ENCODE results near the gene ALDH8A1. TPM values are rescaled to one million over a fixed set of nuclear protein-coding genes. Genes with fewer than 3 reads are reported as not detected.

Gene ALDH8A1
- total and polyA plus RNA-seq, 2 of the 8 experiments (the other 6 are each of a cell fraction or from before 2014, with no cell fraction given), result 0.08 to 0.28 TPM

DNA sequence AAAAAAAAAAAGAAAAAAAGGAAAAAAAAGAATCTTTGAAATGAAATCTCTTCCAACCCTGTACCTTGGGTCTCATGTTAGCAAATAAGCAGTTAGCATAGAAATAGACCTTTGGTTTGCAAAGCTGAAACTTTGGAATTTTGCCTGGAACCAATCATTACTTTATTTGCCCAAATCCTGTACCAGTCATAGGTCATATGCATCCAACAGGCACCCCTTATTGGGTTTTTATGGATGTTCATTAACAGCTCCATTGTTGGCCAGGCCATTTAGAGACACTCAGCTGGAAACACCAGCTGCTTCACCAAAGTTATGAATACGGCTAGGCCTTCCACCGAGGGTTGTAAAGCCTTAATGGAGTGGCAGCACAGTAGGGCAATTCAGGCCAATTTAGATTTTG is 53.0 kb downstream of the ALDH8A1 start:
- Histone ChIP-seq H3K23me2 (ENCODE audit: low read depth, low read length) (no peaks in the 10 kb centered on the region), H2BK5ac (ENCODE audit: low read depth, low read length) (no peak overlapping the region), H3K79me1 (ENCODE audit: low read depth, low read length) (no peaks in the 10 kb centered on the region), H2BK20ac (ENCODE audit: low read length) (no peak overlapping the region), H3K4ac (replicated peaks; ENCODE audit: insufficient read length, low read depth, low read length) (no peak overlapping the region), H4K91ac (replicated peaks; ENCODE audit: insufficient read length, low read length) (no peak overlapping the region), H4K5ac (ENCODE audit: insufficient read length, low read depth, low read length) (no peak overlapping the region), H2BK12ac (ENCODE audit: low read depth, low read length) (no peak overlapping the region), H3K14ac (ENCODE audit: insufficient read length) (no peak overlapping the region), H2AFZ (ENCODE audit: low read length) (no peak overlapping the region), H3K36me3 (ENCODE audit: control insufficient read depth in 2 of 4, insufficient read depth in 4 of 4, low read length in 3 of 4) (no peaks in the 10 kb centered on the region), H3K27me3 (replicated peaks in 1 of 4; ENCODE audit: control insufficient read depth in 3 of 4, extremely low read depth in 1 of 4, insufficient read depth in 3 of 4, low read length in 3 of 4) (no peaks in the 10 kb centered on the region), H3K23ac (ENCODE audit: insufficient read length) (no peak overlapping the region), H2AK5ac (ENCODE audit: low read depth, low read length) (no peak overlapping the region), H3K4me1 (replicated peaks in 1 of 4; ENCODE audit: control insufficient read depth in 3 of 4, insufficient read depth in 4 of 4, low read length in 3 of 4) (no peaks in the 10 kb centered on the region), H4K20me1 (replicated peaks in 1 of 2; ENCODE audit: control insufficient read depth in 1 of 2, insufficient read depth in 2 of 2, low read length in 2 of 2) (no peaks in the 10 kb centered on the region), H3K9me3 (ENCODE audit: insufficient read depth in 2 of 2, low read depth in 1 of 2, low read length in 1 of 2) (no peaks in the 10 kb centered on the region; a peak in 1 of 4 replicates), H3K79me2 (ENCODE audit: control insufficient read depth in 1 of 2, insufficient read depth in 2 of 2, low read length in 2 of 2) (no peaks in the 10 kb centered on the region), H3K4me2 (ENCODE audit: insufficient read depth in 1 of 2, low read depth in 2 of 2, low read length in 2 of 2) (no peak overlapping the region), H3K27ac (ENCODE audit: low read depth, low read length) (no peak overlapping the region), H2BK120ac (replicated peaks; ENCODE audit: low read depth, low read length) (no peak overlapping the region), H3K56ac (replicated peaks; ENCODE audit: insufficient read length, low read depth, low read length) (no peak overlapping the region), H3K9ac (replicated peaks in 1 of 4; ENCODE audit: extremely low read depth in 1 of 4, low read depth in 3 of 4, low read length in 3 of 4) (no peak overlapping the region), H2BK15ac (ENCODE audit: low read length) (no peak overlapping the region), H3K4me3 (ENCODE audit: extremely low read depth in 1 of 4, insufficient read depth in 2 of 4, low read depth in 3 of 4, low read length in 4 of 4) (no peak overlapping the region), H3K18ac (ENCODE audit: extremely low read depth, low read length) (no peak overlapping the region), H4K8ac (ENCODE audit: extremely low read depth, insufficient read depth, low read length) (no peak overlapping the region)
- DNase-seq (ENCODE audit: low read depth in 1 of 2, low spot score in 2 of 2), result no peak
- TF ChIP-seq, protein P1, sequence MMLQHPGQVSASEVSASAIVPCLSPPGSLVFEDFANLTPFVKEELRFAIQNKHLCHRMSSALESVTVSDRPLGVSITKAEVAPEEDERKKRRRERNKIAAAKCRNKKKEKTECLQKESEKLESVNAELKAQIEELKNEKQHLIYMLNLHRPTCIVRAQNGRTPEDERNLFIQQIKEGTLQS (IDR thresholded peaks at IDR 0.05; ENCODE audit: insufficient read depth, low read depth, low read length), result no peak
- TF ChIP-seq CBX5 (IDR thresholded peaks at IDR 0.05; ENCODE audit: low read depth, low read length), result no peak
- no peak for TF ChIP-seq SRF (IDR thresholded peaks at IDR 0.05; ENCODE audit: low read depth, low read length)
- TF ChIP-seq TBP (IDR thresholded peaks at IDR 0.05; ENCODE audit: low read depth, low read length), result no peak
- no peak for TF ChIP-seq MAFK (IDR thresholded peaks at IDR 0.05; ENCODE audit: low read depth, low read length)
- TF ChIP-seq, protein P2, sequence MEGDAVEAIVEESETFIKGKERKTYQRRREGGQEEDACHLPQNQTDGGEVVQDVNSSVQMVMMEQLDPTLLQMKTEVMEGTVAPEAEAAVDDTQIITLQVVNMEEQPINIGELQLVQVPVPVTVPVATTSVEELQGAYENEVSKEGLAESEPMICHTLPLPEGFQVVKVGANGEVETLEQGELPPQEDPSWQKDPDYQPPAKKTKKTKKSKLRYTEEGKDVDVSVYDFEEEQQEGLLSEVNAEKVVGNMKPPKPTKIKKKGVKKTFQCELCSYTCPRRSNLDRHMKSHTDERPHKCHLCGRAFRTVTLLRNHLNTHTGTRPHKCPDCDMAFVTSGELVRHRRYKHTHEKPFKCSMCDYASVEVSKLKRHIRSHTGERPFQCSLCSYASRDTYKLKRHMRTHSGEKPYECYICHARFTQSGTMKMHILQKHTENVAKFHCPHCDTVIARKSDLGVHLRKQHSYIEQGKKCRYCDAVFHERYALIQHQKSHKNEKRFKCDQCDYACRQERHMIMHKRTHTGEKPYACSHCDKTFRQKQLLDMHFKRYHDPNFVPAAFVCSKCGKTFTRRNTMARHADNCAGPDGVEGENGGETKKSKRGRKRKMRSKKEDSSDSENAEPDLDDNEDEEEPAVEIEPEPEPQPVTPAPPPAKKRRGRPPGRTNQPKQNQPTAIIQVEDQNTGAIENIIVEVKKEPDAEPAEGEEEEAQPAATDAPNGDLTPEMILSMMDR (IDR thresholded peaks at IDR 0.05; ENCODE audit: control extremely low read depth in 1 of 3, insufficient read depth in 1 of 3, low read depth in 1 of 3, low read length in 3 of 3), result no peak
- TF ChIP-seq EZH2 (IDR thresholded peaks at IDR 0.05; ENCODE audit: low read depth, low read length, severe bottlenecking), result no peak
- no peak for TF ChIP-seq JUN (IDR thresholded peaks at IDR 0.05; ENCODE audit: low read depth, low read length)
- TF ChIP-seq NANOG (IDR thresholded peaks at IDR 0.05; ENCODE audit: insufficient read depth, low read depth, low read length, poor library complexity, severe bottlenecking), result no peak
- FAIRE-seq, result no peak
- POLR2A ChIA-PET (ENCODE audit: partially characterized antibody), result no interaction called here
- CTCF ChIA-PET (ENCODE audit: partially characterized antibody), result interaction anchor here (2.1 kb wide), 1 partner anchor 15 kb away, joined by 7 read pairs; no protein-coding TSS in a partner anchor
- WGBS, 2 experiments (ENCODE audit: extremely low coverage in 1 of 2, insufficient coverage in 1 of 2, insufficient read length in 1 of 2, insufficient replicate concordance in 2 of 2, low coverage in 1 of 2, low lambda C conversion rate in 2 of 2, missing lambda C conversion rate in 1 of 2), result 97% methylated on average over 2 of the region's 2 CpGs; no CpG with 5 or more reads in 1 of the 2 experiments
